ENCODE measurements around the gene PAX3.

PAX3 gene

DNA sequence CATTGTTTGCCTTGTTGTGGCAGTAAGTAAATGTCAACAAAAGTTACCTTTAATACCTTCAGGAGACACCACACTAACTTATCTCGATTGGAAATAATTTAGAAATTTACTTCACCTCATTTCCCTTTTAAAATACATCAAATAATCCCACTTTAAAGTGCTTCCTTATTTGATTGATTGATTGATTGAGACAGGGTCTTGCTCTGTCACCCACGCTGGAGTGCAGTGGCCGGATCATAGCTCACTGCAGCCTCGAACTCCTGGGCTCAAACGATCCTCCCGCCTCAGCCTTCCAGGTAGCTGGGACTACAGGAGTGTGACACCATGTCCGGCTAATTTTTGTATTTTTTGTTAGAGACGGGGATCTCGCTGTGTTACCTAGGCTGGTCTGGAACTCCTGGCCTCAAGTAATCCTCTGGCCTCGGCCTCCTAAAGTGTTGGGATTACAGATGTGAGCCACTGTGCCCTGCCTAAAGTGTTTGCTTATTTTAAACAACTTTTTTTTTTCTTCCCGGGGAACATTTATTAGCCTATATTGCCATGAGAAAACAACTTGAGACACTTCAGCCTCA lies 12.0 kb upstream of the PAX3 start:
- no peak for DNase-seq (ENCODE audit: low read depth)

DNA sequence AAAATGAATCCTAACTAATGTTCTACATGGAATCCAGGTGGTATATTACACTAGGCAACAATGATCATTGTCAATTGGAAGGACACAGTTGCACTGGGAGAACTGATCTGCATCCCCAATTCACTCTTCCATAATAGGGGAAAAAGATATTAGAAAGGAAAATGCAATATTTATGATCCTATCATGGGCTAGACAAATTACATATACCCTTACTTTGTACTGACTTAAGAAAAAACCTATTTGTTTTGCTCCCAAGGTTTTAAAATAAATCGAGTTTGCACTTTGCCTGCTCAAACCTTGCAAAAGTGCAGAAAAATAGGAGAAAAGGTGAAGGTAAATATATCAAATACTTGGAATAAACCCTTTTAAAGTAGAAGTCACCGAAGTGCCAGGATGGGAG lies 11.0 kb upstream of the PAX3 start:
- DNase-seq (ENCODE audit: low read depth): no peak

GRCh38 chr2:222309361-222309760 lies 10.6 kb upstream of the PAX3 start:
- DNase-seq (ENCODE audit: low read depth): no peak

DNA sequence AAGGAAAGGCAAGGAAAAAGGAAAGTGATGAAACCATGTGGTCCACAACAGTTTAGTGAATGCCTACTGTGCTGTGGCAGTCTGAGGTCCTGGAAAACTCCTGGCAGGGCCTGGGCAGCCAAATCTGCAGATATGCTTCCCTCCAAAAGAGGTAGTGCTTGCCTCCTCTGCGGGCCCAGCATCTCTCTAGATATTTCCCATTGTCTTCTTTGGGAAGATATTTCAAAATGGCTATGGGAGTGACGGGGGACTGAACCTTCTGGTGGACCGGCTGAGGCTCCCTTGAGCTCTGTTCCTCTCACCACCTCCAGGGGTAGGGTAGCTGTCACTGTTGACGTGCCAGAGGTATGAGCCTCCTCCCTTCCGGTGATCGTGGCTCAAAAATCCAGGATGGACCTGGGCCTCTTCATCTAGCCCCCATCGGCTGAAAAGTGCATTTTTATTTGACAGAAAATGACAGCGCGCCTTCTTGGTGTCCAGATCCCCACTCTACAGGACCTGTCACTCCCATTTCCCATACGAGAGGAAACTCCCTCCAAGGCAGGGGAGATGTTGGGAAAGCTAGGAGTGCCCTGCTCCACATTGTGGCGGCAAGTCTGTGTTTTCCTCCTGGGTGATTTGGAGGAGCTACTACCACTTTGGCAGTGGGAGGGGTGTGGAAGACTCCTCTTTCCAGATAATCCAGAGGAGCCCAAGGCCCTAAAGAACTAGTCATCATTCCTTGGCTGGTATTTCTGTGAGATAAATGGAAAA lies 9.4 kb upstream of the PAX3 start:
- DNase-seq (ENCODE audit: low read depth): no peak

DNA sequence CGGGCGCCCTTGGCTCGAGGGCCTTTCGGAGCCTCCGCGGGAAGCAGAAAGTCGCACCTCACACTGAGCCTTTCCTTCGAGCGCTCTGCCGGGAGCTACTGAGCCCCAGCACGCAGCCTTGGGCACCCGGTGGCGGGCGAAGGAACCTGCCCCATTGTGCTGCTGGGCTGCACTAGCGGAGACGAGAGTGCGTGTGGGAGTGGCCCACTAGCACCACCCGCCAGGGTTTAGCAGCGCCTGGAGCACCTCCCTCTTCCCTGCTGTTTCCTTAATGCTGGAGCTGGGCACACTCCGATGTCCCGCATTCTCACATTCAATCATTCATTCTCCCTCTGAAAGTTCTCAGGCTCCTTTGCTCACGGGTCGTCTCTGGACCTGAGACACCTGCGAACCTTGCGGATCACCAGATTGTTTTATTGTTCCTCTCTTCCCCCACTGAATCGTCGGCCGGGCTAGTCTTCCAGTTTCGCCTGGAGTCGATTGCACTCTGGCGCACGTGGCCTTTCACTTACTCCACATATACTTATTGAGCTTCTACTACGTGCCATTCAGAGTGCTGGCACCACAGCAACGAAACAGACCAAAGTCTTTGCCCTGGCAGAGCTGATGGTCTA lies 8.5 kb upstream of the PAX3 start:
- DNase-seq (ENCODE audit: low read depth): no peak

DNA sequence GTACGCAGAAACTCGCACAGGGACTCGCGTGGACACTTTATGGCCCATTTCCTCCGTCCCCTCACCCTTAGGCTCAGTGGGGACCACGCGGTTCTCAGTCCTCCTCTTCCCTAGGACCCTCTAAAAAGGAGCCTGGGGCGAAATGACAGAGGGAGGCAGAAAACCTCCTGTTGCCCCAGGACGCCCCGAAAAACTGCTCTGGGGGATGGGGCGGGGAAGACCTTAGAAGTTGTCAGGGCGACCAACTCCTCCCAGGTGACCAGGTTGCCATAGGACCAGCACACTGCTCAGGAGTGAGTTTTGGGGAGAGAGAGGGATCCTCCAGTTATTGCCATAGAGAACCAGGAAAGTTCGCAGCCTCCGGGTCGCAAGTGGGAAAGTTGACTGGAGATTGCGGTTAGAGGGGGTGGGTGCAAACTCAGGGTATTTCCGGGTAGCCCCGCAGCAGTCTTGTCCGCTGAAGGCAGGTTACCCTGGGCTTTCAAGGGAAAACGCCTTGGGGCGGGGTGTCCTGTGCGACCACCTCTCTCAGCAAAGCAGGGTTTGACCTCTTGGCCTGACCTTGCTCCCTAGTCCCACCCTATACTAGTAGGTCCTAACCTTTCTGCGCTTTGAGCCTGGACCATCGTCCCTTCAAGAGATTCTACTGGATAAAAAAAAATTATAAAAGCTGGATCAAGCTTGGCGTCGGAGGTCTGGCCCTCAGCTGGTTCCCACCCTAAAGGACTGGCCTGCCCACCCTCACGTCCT lies 7.8 kb upstream of the PAX3 start:
- DNase-seq (ENCODE audit: low read depth): no peak

- DNase-seq (ENCODE audit: low read depth): no peak
Measured at GRCh38 chr2:222305516-222306392, 7.0 kb upstream of the PAX3 start.

DNA sequence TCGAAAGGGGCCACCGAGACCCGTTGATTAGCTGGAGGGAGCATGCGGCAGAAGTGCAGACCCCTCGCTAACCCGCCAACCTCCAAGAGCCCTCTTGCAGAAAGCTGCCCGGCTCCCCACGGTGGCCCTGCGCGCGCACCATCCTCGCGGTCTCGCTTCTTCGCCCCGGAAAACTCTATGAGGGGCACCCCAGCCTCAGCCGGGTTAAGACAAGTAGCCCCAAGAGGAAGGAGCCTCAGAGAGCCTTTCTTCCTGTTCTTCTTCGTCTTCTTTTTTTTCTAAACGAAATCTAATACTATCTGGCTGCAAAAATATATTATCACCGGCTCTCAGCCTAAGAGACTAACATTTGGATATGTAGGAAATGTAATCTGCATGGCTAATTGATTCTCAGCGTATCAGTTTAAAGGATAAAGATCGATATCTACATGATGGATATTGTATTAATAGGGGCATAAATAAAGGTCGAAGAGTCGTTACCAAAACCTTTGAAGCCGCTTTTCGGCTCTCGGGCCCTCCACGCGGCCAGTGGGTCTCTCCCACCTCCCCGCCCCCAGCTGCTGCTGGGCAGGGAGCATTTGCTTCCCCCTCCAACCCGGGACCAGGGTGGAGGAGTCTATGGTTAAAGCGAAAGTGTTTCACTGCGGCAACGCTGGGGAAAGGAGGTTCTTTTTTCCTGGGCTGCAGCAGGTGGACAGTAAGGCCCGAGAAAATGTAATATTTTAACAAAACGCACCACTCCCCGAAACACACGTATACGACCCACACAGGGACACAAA lies 6.1 kb upstream of the PAX3 start:
- DNase-seq (ENCODE audit: low read depth): no peak

- DNase-seq (ENCODE audit: low read depth): no peak
Measured at GRCh38 chr2:222303828-222304736, 5.3 kb upstream of the PAX3 start.

DNA sequence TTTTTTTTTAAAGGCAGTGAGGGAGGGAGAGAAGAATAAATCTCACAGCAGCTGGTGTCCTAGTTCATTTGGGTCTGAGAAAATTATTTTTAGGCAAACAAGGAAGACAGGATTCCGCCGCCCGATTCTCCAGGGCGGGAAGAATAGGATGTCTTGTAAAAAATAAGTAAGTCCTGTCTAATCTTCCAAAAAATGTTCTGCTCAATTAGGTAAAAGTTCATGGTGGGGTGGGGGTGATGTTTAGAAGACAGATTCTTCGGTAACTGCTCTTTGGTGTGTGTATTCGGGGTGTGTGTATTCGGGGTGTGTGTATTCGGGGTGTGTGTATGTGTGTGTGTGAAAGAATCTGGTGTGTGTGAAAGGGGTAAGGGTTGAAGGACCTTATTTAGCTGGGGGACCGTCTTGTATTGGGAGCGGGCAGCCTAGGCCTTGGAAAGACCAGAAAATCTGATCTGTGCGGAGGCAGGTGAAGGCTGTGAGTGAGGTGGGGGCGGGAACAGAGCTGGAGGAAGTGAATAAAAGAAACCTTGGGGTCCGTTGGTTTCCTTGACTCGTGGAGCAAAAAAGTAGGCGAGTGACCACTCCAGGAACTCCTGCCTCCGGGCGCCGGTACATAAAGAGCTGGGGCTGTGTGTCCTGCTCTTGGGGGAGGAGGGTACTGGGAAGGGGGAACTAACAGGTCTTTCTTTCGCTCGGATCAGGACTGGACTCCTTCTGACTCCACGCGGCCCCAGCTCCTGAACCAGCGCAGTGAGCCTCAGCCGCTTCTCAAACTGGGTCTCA lies 4.4 kb upstream of the PAX3 start:
- no peak for DNase-seq (ENCODE audit: low read depth)

DNA sequence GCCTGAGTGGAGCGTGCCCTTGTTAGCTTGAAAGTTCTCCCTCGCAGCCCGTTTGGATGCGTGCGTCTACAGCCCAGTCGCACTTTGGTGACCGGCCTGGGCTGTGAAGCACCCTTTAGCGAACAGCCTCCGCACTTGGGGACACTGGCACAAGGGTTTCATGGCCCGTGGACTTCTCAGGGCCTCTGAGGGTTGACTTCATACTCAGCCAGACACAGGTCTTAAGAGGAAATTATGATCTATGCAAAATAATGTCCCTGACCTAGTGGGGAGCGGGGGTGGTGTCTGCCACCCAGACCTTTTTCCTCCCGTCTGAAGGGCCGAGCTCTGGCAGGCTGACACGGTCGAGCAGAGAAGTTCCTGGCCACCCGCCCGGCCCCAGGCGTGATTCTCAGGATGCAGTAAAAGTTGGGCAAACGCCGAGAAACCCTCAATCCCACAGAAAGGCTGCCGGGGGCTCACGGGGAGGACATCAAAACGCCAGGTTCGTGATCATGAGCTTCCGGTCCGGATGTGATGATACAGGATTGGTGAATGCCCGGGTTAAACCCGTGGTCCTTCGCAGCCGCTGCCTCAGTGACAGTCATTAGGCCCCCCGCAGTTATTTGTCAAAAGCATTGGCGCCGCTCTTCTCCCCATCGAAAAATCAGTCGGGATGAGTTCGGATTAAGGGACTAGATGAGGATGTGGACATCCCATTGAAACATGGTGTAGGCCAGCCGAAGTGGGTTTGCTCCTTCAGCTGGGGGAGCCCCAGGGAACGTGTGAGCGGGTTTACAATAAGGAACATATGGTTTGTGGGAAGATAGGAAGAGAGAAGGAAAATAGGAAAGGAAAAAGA lies 3.6 kb upstream of the PAX3 start:
- no peak for DNase-seq (ENCODE audit: low read depth)

GRCh38 chr2:222301796-222302118 lies 3.0 kb upstream of the PAX3 start:
- DNase-seq (ENCODE audit: low read depth): no peak

- DNase-seq (ENCODE audit: low read depth): no peak
Measured at GRCh38 chr2:222301053-222301795, 2.4 kb upstream of the PAX3 start.

- DNase-seq (ENCODE audit: low read depth): no peak
Measured at GRCh38 chr2:222300726-222301052, 1.9 kb upstream of the PAX3 start.

- no peak for DNase-seq (ENCODE audit: low read depth)
Measured at GRCh38 chr2:222299906-222300725, 1.3 kb upstream of the PAX3 start.

GRCh38 chr2:222298001-222298310 lies 842 bp downstream of the PAX3 start:
- no peak for DNase-seq (ENCODE audit: low read depth)

DNA sequence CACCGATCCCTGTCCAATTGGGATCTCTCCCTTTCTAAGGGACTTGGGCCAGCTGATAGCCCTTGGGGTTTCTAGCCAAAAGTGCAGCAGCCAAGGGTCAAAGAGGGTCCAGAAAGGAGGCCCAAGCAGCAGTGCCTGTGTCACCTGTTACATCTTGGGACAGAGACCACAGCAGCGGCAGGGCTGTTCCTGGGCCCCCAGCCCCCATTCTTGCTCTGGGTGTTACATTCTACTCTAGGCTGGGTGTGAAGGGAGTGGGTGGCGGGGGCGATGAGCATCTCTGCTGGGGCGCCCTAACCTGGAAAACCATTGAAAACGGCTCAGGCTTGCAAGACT lies 1.2 kb downstream of the PAX3 start:
- no peak for DNase-seq (ENCODE audit: low read depth)

All from activated T-helper 9 cell treated with anti-CD3 and anti-CD28 coated beads, Interleukin-2, amount 50 U/mL, for 16 hours (primary cell).